ENCODE measurements around the gene PRM1. TPM values are rescaled to one million over a fixed set of nuclear protein-coding genes. Genes with fewer than 3 reads are reported as not detected.

The PRM1 gene
- total RNA-seq, 2 donors from 2014 or later = not detected

GRCh38 chr16:11270602-11271162 is 10.4 kb downstream of the PRM1 start:
- Histone ChIP-seq H3K36me3 (no peaks in the 10 kb centered on the region), H3K4me3 (no peak overlapping the region), H3K27ac (no peak overlapping the region), H3K9me3 (no peaks in the 10 kb centered on the region), H3K27me3 (no peaks in the 10 kb centered on the region), H3K9ac (ENCODE audit: low read depth in 2 of 2, low read length in 2 of 2) (no peak overlapping the region), H3K4me1 (no peaks in the 10 kb centered on the region)
- intact Hi-C loops (cut with DNase I) = no loop called here
- no peak for TF ChIP-seq CTCF (IDR thresholded peaks at IDR 0.05)
- DNase-seq = no peak

- H3K27ac ChIP-seq = no peak within 1 kb of the TSS
- peaks cover 5% of the 10 kb centered on the region for H3K4me1 ChIP-seq
- no peak for TF ChIP-seq CTCF (IDR thresholded peaks at IDR 0.05)
- H3K9ac ChIP-seq (ENCODE audit: low read depth in 2 of 2, low read length in 2 of 2) = no peak within 1 kb of the TSS
- no peak within 1 kb of the TSS for H3K4me3 ChIP-seq
- H3K36me3 ChIP-seq = no peaks in the 10 kb centered on the region
- DNase-seq = no peak
- H3K9me3 ChIP-seq = no peaks in the 10 kb centered on the region
- H3K27me3 ChIP-seq = no peaks in the 10 kb centered on the region
- intact Hi-C loops (cut with DNase I) = no loop called here
Observed at GRCh38 chr16:11268921-11269375, 12.2 kb downstream of the PRM1 start, which contains the start of gene TNP2. Gene TNP2 (minus strand): TSS chr16:11269325. CDS start chr16:11269262, 63 bp downstream.

GRCh38 chr16:11265124-11265523 is 16.0 kb downstream of the PRM1 start:
- Histone ChIP-seq H3K9ac (ENCODE audit: low read depth in 2 of 2, low read length in 2 of 2) (no peak overlapping the region), H3K9me3 (no peaks in the 10 kb centered on the region), H3K36me3 (no peaks in the 10 kb centered on the region), H3K4me3 (no peak overlapping the region), H3K4me1 (peaks cover 11% of the 10 kb centered on the region), H3K27me3 (no peaks in the 10 kb centered on the region), H3K27ac (peak overlapping the region; percentile 22)
- TF ChIP-seq CTCF (IDR thresholded peaks at IDR 0.05) = no peak
- DNase-seq = no peak
- intact Hi-C loops (cut with DNase I) = no loop called here

- Histone ChIP-seq H3K36me3 (no peaks in the 10 kb centered on the region), H3K4me1 (peaks cover 11% of the 10 kb centered on the region), H3K27me3 (no peaks in the 10 kb centered on the region), H3K27ac (peak overlapping the region; percentile 50), H3K9me3 (no peaks in the 10 kb centered on the region), H3K9ac (ENCODE audit: low read depth in 2 of 2, low read length in 2 of 2) (peak overlapping the region in 1 of 2 donors; percentile 27), H3K4me3 (no peak overlapping the region)
- DNase-seq = peak; percentile 54
- intact Hi-C loops (cut with DNase I) = no loop called here
- TF ChIP-seq CTCF (IDR thresholded peaks at IDR 0.05) = no peak
Observed at GRCh38 chr16:11264155-11264832, 16.8 kb downstream of the PRM1 start.

GRCh38 chr16:11263737-11264136 is 17.4 kb downstream of the PRM1 start:
- no peak for DNase-seq
- TF ChIP-seq CTCF (IDR thresholded peaks at IDR 0.05) = no peak
- Histone ChIP-seq H3K27me3 (no peaks in the 10 kb centered on the region), H3K27ac (peak overlapping the region; percentile 50), H3K9ac (ENCODE audit: low read depth in 2 of 2, low read length in 2 of 2) (peak overlapping the region in 1 of 2 donors; percentile 27), H3K4me1 (peaks cover 11% of the 10 kb centered on the region), H3K4me3 (no peak overlapping the region), H3K36me3 (no peaks in the 10 kb centered on the region), H3K9me3 (no peaks in the 10 kb centered on the region)
- intact Hi-C loops (cut with DNase I) = no loop called here
